A673 (cell line): Measurements from ENCODE around the gene LSM2.

ENCODE experiments used
- CTCF ChIP-seq: fragments of 300-800, 200-600 bp; sonication (generic); conservative IDR thresholded peaks from 2 replicates; pipeline ENCODE4 v1.5.1; 2017; ENCODE audit warnings: low read depth, mild to moderate bottlenecking, antibody characterized with exemption, low read length, moderate library complexity, mixed read lengths
- EZH2 ChIP-seq: fragments of 200-600 bp; sonication (generic); IDR thresholded peaks from 2 replicates; pipeline ENCODE4 v1.6.1; 2017; ENCODE audit warnings: borderline replicate concordance, low read depth, mild to moderate bottlenecking, mixed read lengths, antibody characterized with exemption, low read length; ENCODE audit not compliant: poor library complexity, severe bottlenecking

- TF ChIP-seq CTCF, result no peak
- no peak for TF ChIP-seq EZH2
Measured at GRCh38 chr6:31799781-31800180, 7.0 kb downstream of the LSM2 start.
